ENCODE results near the gene PLCB3.

PLCB3 gene

GRCh38 chr11:64223001-64223651, 28.2 kb upstream of the PLCB3 start:
- no peak for DNase-seq

- DNase-seq = no peak
Observed at GRCh38 chr11:64224151-64224890, 27.0 kb upstream of the PLCB3 start.

GRCh38 chr11:64224891-64225607, 26.3 kb upstream of the PLCB3 start:
- no peak for DNase-seq

- peak; percentile 67 to 73 for DNase-seq
Observed at GRCh38 chr11:64225608-64226506, 25.5 kb upstream of the PLCB3 start, which contains the start of the genes NUDT22 and TRPT1. NUDT22 (plus strand) TSS chr11:64226274; CDS start chr11:64226653, 379 bp downstream. TRPT1 (minus strand) TSS chr11:64226186; CDS start chr11:64225860, 326 bp downstream.

GRCh38 chr11:64226507-64227051, 24.8 kb upstream of the PLCB3 start:
- peak; percentile 64 to 77 for DNase-seq

- no peak for DNase-seq
Observed at GRCh38 chr11:64227405-64227956, 23.8 kb upstream of the PLCB3 start.

GRCh38 chr11:64229090-64229743, 22.1 kb upstream of the PLCB3 start:
- DNase-seq = no peak

GRCh38 chr11:64229744-64230170, 21.6 kb upstream of the PLCB3 start:
- no peak for DNase-seq

- peak; percentile 76 to 78 for DNase-seq
Observed at GRCh38 chr11:64230171-64230984, 21.0 kb upstream of the PLCB3 start, which contains the start of gene DNAJC4. DNAJC4 (plus strand) TSS chr11:64230548; CDS start chr11:64230855, 307 bp downstream.

- peak; percentile 20 to 30 for DNase-seq
Observed at GRCh38 chr11:64230985-64231365, 20.4 kb upstream of the PLCB3 start.

- no peak for DNase-seq
Observed at GRCh38 chr11:64231546-64231945, 19.8 kb upstream of the PLCB3 start.

- no peak for DNase-seq
Observed at GRCh38 chr11:64232182-64232966, 19.0 kb upstream of the PLCB3 start.

GRCh38 chr11:64232967-64233315, 18.4 kb upstream of the PLCB3 start:
- no peak for DNase-seq

GRCh38 chr11:64233913-64234586, 17.3 kb upstream of the PLCB3 start, which contains the start of gene VEGFB:
VEGFB (plus strand) TSS chr11:64234584; CDS start chr11:64234834, 250 bp downstream.
- DNase-seq = no peak

- no peak for DNase-seq
Observed at GRCh38 chr11:64234647-64235379, 16.5 kb upstream of the PLCB3 start.

- no peak for DNase-seq
Observed at GRCh38 chr11:64235437-64236161, 15.7 kb upstream of the PLCB3 start.

- DNase-seq = no peak
Observed at GRCh38 chr11:64237484-64237951, 13.8 kb upstream of the PLCB3 start.

Measured in AML-193 (cell line).